ENCODE results near the gene CFAP58. TPM values are rescaled to one million over a fixed set of nuclear protein-coding genes. Genes with fewer than 3 reads are reported as not detected.

CFAP58 gene
- total RNA-seq, 2 experiments from 2014 or later = not detected

DNA sequence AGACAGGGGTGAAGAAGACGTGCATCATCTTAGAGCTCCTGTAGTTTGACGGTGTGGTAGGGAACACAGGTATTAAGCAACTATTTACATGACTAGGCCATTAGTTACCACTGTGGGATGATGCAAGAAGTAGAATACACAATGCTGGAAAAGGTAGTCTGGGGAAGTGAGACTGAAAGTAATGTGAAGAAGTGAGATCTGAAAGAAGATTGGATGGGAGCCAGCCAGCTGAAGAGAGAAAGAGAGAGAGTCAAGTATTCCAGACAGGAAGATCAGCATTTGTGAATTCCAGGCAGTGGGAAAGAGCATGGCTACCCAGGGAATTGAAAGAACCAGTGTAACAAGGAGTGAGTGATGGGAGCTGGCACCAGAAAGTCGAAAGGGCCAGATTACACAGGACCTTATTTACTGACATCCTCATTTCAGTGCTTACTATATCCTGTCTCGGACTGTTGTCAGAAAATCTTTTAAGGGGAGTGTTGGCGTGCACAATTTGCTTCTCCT lies 4.0 kb upstream of the CFAP58 start:
- DNase-seq (peak in 3 of 14 experiments; percentile 35 to 63 (median 56)), ATAC-seq (ENCODE audit: poor library complexity) (no peak)
- Mint-ChIP-seq H3K4me3 (no peak overlapping the region), H3K27me3 (no peaks in the 10 kb centered on the region), H3K27ac (no peak overlapping the region), H3K9me3 (peaks cover 3% of the 10 kb centered on the region), H3K4me1 (ENCODE audit: low read depth) (peaks cover 24% of the 10 kb centered on the region), H3K36me3 (ENCODE audit: low read depth) (no peaks in the 10 kb centered on the region)
- no peaks in the 10 kb centered on the region for H3K27me3 ChIP-seq (ENCODE audit: control insufficient read depth in 1 of 2, insufficient read depth in 2 of 2, low read length in 2 of 2)
- TF ChIP-seq, protein P1, sequence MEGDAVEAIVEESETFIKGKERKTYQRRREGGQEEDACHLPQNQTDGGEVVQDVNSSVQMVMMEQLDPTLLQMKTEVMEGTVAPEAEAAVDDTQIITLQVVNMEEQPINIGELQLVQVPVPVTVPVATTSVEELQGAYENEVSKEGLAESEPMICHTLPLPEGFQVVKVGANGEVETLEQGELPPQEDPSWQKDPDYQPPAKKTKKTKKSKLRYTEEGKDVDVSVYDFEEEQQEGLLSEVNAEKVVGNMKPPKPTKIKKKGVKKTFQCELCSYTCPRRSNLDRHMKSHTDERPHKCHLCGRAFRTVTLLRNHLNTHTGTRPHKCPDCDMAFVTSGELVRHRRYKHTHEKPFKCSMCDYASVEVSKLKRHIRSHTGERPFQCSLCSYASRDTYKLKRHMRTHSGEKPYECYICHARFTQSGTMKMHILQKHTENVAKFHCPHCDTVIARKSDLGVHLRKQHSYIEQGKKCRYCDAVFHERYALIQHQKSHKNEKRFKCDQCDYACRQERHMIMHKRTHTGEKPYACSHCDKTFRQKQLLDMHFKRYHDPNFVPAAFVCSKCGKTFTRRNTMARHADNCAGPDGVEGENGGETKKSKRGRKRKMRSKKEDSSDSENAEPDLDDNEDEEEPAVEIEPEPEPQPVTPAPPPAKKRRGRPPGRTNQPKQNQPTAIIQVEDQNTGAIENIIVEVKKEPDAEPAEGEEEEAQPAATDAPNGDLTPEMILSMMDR (IDR thresholded peaks at IDR 0.05) = no peak
- H3K36me3 ChIP-seq (ENCODE audit: insufficient read depth, low read length) = no peaks in the 10 kb centered on the region
- intact Hi-C loops (cut with DNase I, micrococcal nuclease) = loop anchor here (1.0 to 5.0 kb wide), 5 partner anchors 11 to 227 kb away; partner anchors contain the start of genes ITPRIP (in 1 of the 2) and SFR1 (in 1 of the 2)
- no peak overlapping the region for H3K27ac ChIP-seq (ENCODE audit: low read depth in 1 of 2, low read length in 2 of 2)
- no peak overlapping the region for H3K4me3 ChIP-seq (ENCODE audit: low read length)
- H3K4me1 ChIP-seq (ENCODE audit: insufficient read depth, low read length) = peaks cover 34% of the 10 kb centered on the region
- CTCF ChIA-PET = interaction anchor here (0.6 to 5.6 kb wide), 6 partner anchors 13 to 76 kb away, joined by 3 to 107 read pairs (median 5); no protein-coding TSS in a partner anchor
- H3K9me3 ChIP-seq (ENCODE audit: control insufficient read depth in 1 of 2, insufficient read depth in 1 of 2, low read length in 2 of 2) = no peaks in the 10 kb centered on the region
- POLR2A ChIA-PET = interaction anchor here (2.5 to 4.9 kb wide), 3 partner anchors 11 to 81 kb away, joined by 7 to 58 read pairs (median 13); partner anchors contain the start of genes GSTO2 and ITPRIP

DNA sequence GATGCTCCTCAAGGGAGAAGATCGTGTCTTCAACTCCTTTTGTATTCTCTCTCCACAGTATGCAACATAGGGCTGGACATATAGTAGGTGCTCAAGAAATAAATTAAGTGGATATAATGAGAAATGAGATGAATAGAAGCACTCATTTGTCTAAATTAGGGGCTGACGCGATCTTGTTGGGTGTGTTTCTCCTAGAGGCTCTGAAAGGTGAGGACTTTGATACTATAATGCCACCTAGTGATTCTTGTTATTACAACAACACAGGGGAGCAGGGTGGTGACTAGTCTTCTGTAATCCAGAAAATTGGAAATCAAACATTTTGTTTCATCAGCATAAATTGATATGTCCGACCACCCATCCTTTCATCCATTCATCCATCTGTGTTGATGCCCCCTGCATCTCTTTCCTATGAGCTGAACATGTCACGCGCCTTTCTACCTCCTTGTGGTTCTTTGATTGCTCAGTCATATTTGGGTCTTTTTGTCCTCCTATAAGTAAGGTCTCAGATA lies 3.5 kb upstream of the CFAP58 start:
- peaks cover 23% of the 10 kb centered on the region for H3K4me1 Mint-ChIP-seq (ENCODE audit: low read depth)
- H3K36me3 ChIP-seq (ENCODE audit: insufficient read depth, low read length) = no peaks in the 10 kb centered on the region
- H3K9me3 Mint-ChIP-seq = peaks cover 3% of the 10 kb centered on the region
- no peaks in the 10 kb centered on the region for H3K9me3 ChIP-seq (ENCODE audit: control insufficient read depth in 1 of 2, insufficient read depth in 1 of 2, low read length in 2 of 2)
- peak in 4 of 14 experiments; percentile 44 to 84 (median 82) for DNase-seq
- H3K4me3 Mint-ChIP-seq = no peak overlapping the region
- H3K36me3 Mint-ChIP-seq (ENCODE audit: low read depth) = no peaks in the 10 kb centered on the region
- H3K27ac Mint-ChIP-seq = no peak overlapping the region
- H3K4me1 ChIP-seq (ENCODE audit: insufficient read depth, low read length) = peaks cover 34% of the 10 kb centered on the region
- ChIA-PET POLR2A (interaction anchor here (1.2 to 4.9 kb wide), 5 partner anchors 12 to 81 kb away, joined by 4 to 58 read pairs (median 11); partner anchors contain the start of genes GSTO2 and ITPRIP), CTCF (interaction anchor here (0.6 to 5.6 kb wide), 8 partner anchors 11 to 76 kb away, joined by 3 to 107 read pairs (median 6); partner anchors contain the start of gene ITPRIP)
- no peak overlapping the region for H3K4me3 ChIP-seq (ENCODE audit: low read length)
- TF ChIP-seq, protein P1 (IDR thresholded peaks at IDR 0.05) = peak; percentile 88
- no peak overlapping the region for H3K27ac ChIP-seq (ENCODE audit: low read depth in 1 of 2, low read length in 2 of 2)
- H3K27me3 Mint-ChIP-seq = no peaks in the 10 kb centered on the region
- intact Hi-C loops (cut with DNase I, micrococcal nuclease) = loop anchor here (1.0 to 2.0 kb wide), 4 partner anchors 12 to 75 kb away; partner anchors contain the start of gene ITPRIP (in 1 of the 2)
- ATAC-seq (ENCODE audit: poor library complexity) = peak; percentile 75
- H3K27me3 ChIP-seq (ENCODE audit: control insufficient read depth in 1 of 2, insufficient read depth in 2 of 2, low read length in 2 of 2) = no peaks in the 10 kb centered on the region

DNA sequence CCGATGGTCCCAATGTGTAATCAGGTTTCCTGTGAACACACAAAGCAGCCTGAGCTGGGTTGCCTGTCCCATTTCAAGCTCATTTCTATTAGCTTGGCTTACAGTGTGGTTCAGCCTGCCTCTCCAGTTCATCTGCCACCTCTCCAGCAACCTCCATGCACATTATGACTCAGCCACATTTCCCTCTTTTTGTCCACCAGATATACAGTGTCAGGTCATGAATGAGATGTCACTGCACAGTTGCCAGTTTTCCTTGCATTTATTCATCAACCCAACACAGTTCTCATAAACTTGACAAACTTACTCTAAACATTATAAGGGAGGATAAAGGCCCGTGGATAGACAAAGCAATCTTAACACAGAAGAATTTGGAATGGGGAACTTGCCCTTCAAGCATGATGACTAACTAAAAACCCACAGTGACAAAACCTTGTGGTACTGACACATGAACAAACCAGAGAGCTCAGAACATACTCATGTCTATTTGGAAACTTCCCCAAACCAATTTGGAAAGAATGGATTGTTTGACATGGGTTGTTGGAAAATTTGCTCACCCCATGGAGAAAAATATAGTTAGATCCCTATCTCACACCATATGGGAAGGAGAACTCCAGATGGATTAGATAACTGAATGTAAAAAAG lies 2.5 kb upstream of the CFAP58 start:
- Histone ChIP-seq H3K4me1 (ENCODE audit: insufficient read depth, low read length) (peaks cover 30% of the 10 kb centered on the region), H3K27ac (ENCODE audit: low read depth in 1 of 2, low read length in 2 of 2) (peak overlapping the region in 1 of 2 donors; percentile 14), H3K36me3 (ENCODE audit: insufficient read depth, low read length) (no peaks in the 10 kb centered on the region), H3K27me3 (ENCODE audit: control insufficient read depth in 1 of 2, insufficient read depth in 2 of 2, low read length in 2 of 2) (no peaks in the 10 kb centered on the region), H3K9me3 (ENCODE audit: control insufficient read depth in 1 of 2, insufficient read depth in 1 of 2, low read length in 2 of 2) (no peaks in the 10 kb centered on the region), H3K4me3 (ENCODE audit: low read length) (no peak overlapping the region)
- DNase-seq = peak in 3 of 14 experiments; percentile 40 to 67 (median 57)
- Mint-ChIP-seq H3K9me3 (no peaks in the 10 kb centered on the region), H3K4me1 (ENCODE audit: low read depth) (peaks cover 13% of the 10 kb centered on the region), H3K27me3 (no peaks in the 10 kb centered on the region), H3K4me3 (no peak overlapping the region), H3K36me3 (ENCODE audit: low read depth) (no peaks in the 10 kb centered on the region), H3K27ac (no peak overlapping the region)
- TF ChIP-seq, protein P1 (IDR thresholded peaks at IDR 0.05) = no peak
- ChIA-PET CTCF (interaction anchor here (0.9 to 5.6 kb wide), 8 partner anchors 12 to 77 kb away, joined by 3 to 107 read pairs (median 6); partner anchors contain the start of gene ITPRIP), POLR2A (interaction anchor here (1.0 to 4.9 kb wide), 7 partner anchors 13 to 82 kb away, joined by 3 to 58 read pairs (median 7); partner anchors contain the start of genes GSTO2 and ITPRIP)
- ATAC-seq (ENCODE audit: poor library complexity) = no peak
- intact Hi-C loops (cut with DNase I, micrococcal nuclease) = loop anchor here in 1 of 2 experiments (2.0 kb wide), 1 partner anchor 76 kb away; no protein-coding TSS in a partner anchor
